GM23338 (cell line): ENCODE data around the gene KRTDAP. TPM values are rescaled to one million over a fixed set of nuclear protein-coding genes. Genes with fewer than 3 reads are reported as not detected.

Experiments
- ATAC-seq: fragments of 200-7000 bp; cut with Tn5 transposase; 3 replicates; pipeline ENCODE4 v1.9.1; 2020
- DNase-seq: peaks from one replicate; pipeline ENCODE4 v3.0.0-alpha.2; 2015; ENCODE audit warnings: low spot score
- H2AFZ ChIP-seq: fragments of 200-600 bp; sonication (generic); 2 replicates; pipeline ENCODE4 v1.8.0; 2016; ENCODE audit warnings: antibody characterized with exemption, mild to moderate bottlenecking, moderate library complexity
- H3F3A ChIP-seq: fragments of 200-600 bp; sonication (generic); replicated peaks from 2 replicates; pipeline ENCODE4 v1.8.0; 2017; ENCODE audit warnings: antibody characterized with exemption, mixed run types, low read depth
- H3K27ac ChIP-seq: fragments of 200-600 bp; sonication (generic); 2 replicates; pipeline ENCODE4 v1.6.1; 2016; ENCODE audit warnings: low read depth
- H3K27me3 ChIP-seq: fragments of 200-600 bp; sonication (generic); 2 replicates; pipeline ENCODE4 v1.8.0; 2016; ENCODE audit warnings: mild to moderate bottlenecking, mixed run types, moderate library complexity; ENCODE audit not compliant: insufficient read depth
- H3K36me3 ChIP-seq: fragments of 200-600 bp; sonication (generic); 2 replicates; pipeline ENCODE4 v1.8.0; 2016; ENCODE audit warnings: mild to moderate bottlenecking; ENCODE audit not compliant: insufficient read depth
- H3K4me1 ChIP-seq: fragments of 200-600 bp; sonication (generic); 2 replicates; pipeline ENCODE4 v1.8.0; 2016; ENCODE audit warnings: mild to moderate bottlenecking, moderate library complexity; ENCODE audit not compliant: insufficient read depth
- H3K4me2 ChIP-seq: fragments of 200-600 bp; sonication (generic); 2 replicates; pipeline ENCODE4 v1.7.1; 2017; ENCODE audit warnings: mixed run types
- H3K4me3 ChIP-seq: fragments of 200-600 bp; sonication (generic); 2 replicates; pipeline ENCODE4 v1.6.1; 2016; ENCODE audit warnings: mixed run types
- H3K79me2 ChIP-seq: fragments of 200-600 bp; sonication (generic); replicated peaks from 2 replicates; pipeline ENCODE4 v1.8.0; 2017; ENCODE audit warnings: mild to moderate bottlenecking; ENCODE audit not compliant: insufficient read depth
- H3K9me2 ChIP-seq: fragments of 200-600 bp; sonication (generic); 2 replicates; pipeline ENCODE4 v1.8.0; 2017; ENCODE audit not compliant: insufficient read depth
- H4K20me1 ChIP-seq: fragments of 200-600 bp; sonication (generic); replicated peaks from 2 replicates; pipeline ENCODE4 v1.8.0; 2017; ENCODE audit warnings: mild to moderate bottlenecking; ENCODE audit not compliant: insufficient read depth
- H3K27ac Mint-ChIP-seq: 2 replicates; pipeline ENCODE4 v1.8.0; 2020; ENCODE audit warnings: inconsistent platforms, mild to moderate bottlenecking, moderate library complexity, mixed read lengths
- H3K27me3 Mint-ChIP-seq: 3 replicates; pipeline ENCODE4 v1.8.0; 2022; ENCODE audit warnings: low read depth, mild to moderate bottlenecking, moderate library complexity, mixed read lengths, inconsistent platforms; ENCODE audit not compliant: insufficient read depth, poor library complexity
- H3K36me3 Mint-ChIP-seq: 3 replicates; pipeline ENCODE4 v1.8.0; 2021; ENCODE audit warnings: low read depth, mild to moderate bottlenecking, inconsistent platforms, moderate library complexity, mixed read lengths
- H3K4me1 Mint-ChIP-seq: 3 replicates; pipeline ENCODE4 v1.8.0; 2020; ENCODE audit warnings: mild to moderate bottlenecking, inconsistent platforms, mixed read lengths
- H3K4me3 Mint-ChIP-seq: 3 replicates; pipeline ENCODE4 v1.8.0; 2021; ENCODE audit warnings: moderate library complexity, mild to moderate bottlenecking, inconsistent platforms, mixed read lengths
- H3K9me3 Mint-ChIP-seq: 3 replicates; pipeline ENCODE4 v1.8.0; 2020; ENCODE audit warnings: moderate library complexity, mild to moderate bottlenecking, inconsistent platforms, mixed read lengths
- CREB1 ChIP-seq: fragments of 250-450 bp; sonication (Bioruptor Pico); IDR thresholded peaks from 2 replicates; pipeline ENCODE4 v1.5.0; 2020; ENCODE audit warnings: low read depth, mild to moderate bottlenecking, moderate library complexity
- EZH2phosphoT487 ChIP-seq: fragments of 200-600 bp; sonication (generic); IDR thresholded peaks from one replicate; pipeline ENCODE4 v1.8.1; 2018; ENCODE audit warnings: antibody characterized with exemption; ENCODE audit not compliant: unreplicated experiment
- NANOG ChIP-seq: IDR thresholded peaks from 2 replicates; pipeline ENCODE4 v1.6.1; 2016; ENCODE audit warnings: antibody characterized with exemption, borderline replicate concordance
- ZNF114 ChIP-seq: fragments of 250-450 bp; sonication (Bioruptor Pico); IDR thresholded peaks from 2 replicates; pipeline ENCODE4 v1.5.0; 2020; ENCODE audit warnings: mild to moderate bottlenecking, moderate library complexity
- polyA plus RNA-seq: library from polyadenylated mRNA; unstranded; fragments of >200 nt; fragmentation: Nextera tagmentation; extraction: Ambion mirVana; gene quantifications from 2 replicates; pipeline ENCODE4 v1.2.1, GENCODE V29; 2016
- total RNA-seq: library from RNA; depleted of rRNA; stranded (reverse); fragments of >200 nt; shearing (Covaris generic); gene quantifications from 2 replicates; pipeline ENCODE4 v1.2.3, GENCODE V29; 2014
- TF ChIP-seq, protein P1 (sequence below): IDR thresholded peaks from 2 replicates; pipeline ENCODE4 v1.6.1; 2016; ENCODE audit warnings: antibody characterized with exemption
- TF ChIP-seq, protein P2 (sequence below): fragments of 250-450 bp; sonication (Bioruptor Pico); IDR thresholded peaks from 2 replicates; pipeline ENCODE4 v1.5.0; 2020; ENCODE audit warnings: mild to moderate bottlenecking, moderate library complexity
- TF ChIP-seq, protein P3 (sequence below), 2 experiments: fragments of 200-600 bp in 1 of 2; sonication (generic) in 1 of 2; conservative IDR thresholded peaks; 2 replicates each; pipeline versions ENCODE4 v1.5.1 to v1.6.1; 2016 to 2017; ENCODE audit warnings: antibody characterized with exemption in 2 of 2, low read depth in 2 of 2, mild to moderate bottlenecking in 2 of 2, moderate library complexity in 1 of 2

The KRTDAP gene
- total and polyA plus RNA-seq, 2 experiments from 2014 or later: 2.7 TPM; not detected in 1

DNA sequence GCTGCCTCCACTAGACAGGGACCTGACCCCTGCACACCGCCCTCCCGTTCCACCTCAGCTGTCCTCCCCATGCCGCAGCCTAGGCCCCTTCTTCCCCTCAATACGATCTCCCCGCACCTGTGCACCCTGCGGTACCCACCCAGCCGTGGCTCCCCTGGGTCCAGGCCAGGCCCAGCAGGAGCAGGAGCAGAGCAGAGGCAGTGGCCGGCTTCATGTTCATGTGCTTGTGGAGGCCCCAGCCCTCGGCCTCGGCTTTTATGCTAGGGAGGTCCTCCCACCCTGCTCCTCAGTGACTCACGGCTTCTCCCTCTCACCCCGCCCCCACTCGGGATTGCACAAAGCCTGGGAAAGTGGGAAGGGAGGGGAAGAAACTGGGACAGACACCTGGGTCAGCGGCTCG, 11.4 kb upstream of the KRTDAP start:
- no peak overlapping the region for H3K4me2 ChIP-seq
- TF ChIP-seq, protein P1, sequence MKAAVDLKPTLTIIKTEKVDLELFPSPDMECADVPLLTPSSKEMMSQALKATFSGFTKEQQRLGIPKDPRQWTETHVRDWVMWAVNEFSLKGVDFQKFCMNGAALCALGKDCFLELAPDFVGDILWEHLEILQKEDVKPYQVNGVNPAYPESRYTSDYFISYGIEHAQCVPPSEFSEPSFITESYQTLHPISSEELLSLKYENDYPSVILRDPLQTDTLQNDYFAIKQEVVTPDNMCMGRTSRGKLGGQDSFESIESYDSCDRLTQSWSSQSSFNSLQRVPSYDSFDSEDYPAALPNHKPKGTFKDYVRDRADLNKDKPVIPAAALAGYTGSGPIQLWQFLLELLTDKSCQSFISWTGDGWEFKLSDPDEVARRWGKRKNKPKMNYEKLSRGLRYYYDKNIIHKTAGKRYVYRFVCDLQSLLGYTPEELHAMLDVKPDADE: no peak
- TF ChIP-seq EZH2phosphoT487 (no peak), ZNF114 (CRISPR knock-in tag) (no peak), CREB1 (CRISPR knock-in tag) (no peak), NANOG (no peak)
- TF ChIP-seq, protein P2, sequence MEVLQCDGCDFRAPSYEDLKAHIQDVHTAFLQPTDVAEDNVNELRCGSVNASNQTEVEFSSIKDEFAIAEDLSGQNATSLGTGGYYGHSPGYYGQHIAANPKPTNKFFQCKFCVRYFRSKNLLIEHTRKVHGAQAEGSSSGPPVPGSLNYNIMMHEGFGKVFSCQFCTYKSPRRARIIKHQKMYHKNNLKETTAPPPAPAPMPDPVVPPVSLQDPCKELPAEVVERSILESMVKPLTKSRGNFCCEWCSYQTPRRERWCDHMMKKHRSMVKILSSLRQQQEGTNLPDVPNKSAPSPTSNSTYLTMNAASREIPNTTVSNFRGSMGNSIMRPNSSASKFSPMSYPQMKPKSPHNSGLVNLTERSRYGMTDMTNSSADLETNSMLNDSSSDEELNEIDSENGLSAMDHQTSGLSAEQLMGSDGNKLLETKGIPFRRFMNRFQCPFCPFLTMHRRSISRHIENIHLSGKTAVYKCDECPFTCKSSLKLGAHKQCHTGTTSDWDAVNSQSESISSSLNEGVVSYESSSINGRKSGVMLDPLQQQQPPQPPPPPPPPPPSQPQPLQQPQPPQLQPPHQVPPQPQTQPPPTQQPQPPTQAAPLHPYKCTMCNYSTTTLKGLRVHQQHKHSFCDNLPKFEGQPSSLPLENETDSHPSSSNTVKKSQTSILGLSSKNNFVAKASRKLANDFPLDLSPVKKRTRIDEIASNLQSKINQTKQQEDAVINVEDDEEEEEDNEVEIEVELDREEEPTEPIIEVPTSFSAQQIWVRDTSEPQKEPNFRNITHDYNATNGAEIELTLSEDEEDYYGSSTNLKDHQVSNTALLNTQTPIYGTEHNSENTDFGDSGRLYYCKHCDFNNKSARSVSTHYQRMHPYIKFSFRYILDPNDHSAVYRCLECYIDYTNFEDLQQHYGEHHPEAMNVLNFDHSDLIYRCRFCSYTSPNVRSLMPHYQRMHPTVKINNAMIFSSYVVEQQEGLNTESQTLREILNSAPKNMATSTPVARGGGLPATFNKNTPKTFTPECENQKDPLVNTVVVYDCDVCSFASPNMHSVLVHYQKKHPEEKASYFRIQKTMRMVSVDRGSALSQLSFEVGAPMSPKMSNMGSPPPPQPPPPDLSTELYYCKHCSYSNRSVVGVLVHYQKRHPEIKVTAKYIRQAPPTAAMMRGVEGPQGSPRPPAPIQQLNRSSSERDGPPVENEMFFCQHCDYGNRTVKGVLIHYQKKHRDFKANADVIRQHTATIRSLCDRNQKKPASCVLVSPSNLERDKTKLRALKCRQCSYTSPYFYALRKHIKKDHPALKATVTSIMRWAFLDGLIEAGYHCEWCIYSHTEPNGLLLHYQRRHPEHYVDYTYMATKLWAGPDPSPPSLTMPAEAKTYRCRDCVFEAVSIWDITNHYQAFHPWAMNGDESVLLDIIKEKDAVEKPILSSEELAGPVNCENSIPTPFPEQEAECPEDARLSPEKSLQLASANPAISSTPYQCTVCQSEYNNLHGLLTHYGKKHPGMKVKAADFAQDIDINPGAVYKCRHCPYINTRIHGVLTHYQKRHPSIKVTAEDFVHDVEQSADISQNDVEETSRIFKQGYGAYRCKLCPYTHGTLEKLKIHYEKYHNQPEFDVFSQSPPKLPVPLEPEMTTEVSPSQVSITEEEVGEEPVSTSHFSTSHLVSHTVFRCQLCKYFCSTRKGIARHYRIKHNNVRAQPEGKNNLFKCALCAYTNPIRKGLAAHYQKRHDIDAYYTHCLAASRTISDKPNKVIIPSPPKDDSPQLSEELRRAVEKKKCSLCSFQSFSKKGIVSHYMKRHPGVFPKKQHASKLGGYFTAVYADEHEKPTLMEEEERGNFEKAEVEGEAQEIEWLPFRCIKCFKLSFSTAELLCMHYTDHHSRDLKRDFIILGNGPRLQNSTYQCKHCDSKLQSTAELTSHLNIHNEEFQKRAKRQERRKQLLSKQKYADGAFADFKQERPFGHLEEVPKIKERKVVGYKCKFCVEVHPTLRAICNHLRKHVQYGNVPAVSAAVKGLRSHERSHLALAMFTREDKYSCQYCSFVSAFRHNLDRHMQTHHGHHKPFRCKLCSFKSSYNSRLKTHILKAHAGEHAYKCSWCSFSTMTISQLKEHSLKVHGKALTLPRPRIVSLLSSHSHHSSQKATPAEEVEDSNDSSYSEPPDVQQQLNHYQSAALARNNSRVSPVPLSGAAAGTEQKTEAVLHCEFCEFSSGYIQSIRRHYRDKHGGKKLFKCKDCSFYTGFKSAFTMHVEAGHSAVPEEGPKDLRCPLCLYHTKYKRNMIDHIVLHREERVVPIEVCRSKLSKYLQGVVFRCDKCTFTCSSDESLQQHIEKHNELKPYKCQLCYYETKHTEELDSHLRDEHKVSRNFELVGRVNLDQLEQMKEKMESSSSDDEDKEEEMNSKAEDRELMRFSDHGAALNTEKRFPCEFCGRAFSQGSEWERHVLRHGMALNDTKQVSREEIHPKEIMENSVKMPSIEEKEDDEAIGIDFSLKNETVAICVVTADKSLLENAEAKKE (CRISPR knock-in tag): no peak
- TF ChIP-seq, protein P3, sequence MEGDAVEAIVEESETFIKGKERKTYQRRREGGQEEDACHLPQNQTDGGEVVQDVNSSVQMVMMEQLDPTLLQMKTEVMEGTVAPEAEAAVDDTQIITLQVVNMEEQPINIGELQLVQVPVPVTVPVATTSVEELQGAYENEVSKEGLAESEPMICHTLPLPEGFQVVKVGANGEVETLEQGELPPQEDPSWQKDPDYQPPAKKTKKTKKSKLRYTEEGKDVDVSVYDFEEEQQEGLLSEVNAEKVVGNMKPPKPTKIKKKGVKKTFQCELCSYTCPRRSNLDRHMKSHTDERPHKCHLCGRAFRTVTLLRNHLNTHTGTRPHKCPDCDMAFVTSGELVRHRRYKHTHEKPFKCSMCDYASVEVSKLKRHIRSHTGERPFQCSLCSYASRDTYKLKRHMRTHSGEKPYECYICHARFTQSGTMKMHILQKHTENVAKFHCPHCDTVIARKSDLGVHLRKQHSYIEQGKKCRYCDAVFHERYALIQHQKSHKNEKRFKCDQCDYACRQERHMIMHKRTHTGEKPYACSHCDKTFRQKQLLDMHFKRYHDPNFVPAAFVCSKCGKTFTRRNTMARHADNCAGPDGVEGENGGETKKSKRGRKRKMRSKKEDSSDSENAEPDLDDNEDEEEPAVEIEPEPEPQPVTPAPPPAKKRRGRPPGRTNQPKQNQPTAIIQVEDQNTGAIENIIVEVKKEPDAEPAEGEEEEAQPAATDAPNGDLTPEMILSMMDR (conservative IDR thresholded peaks at IDR 0.05; ENCODE audit: low read depth in 2 of 2): no peak
- H3K27ac ChIP-seq: no peak overlapping the region
- no peaks in the 10 kb centered on the region for H3K9me2 ChIP-seq
- H3K36me3 Mint-ChIP-seq: peaks cover 94% of the 10 kb centered on the region
- ATAC-seq (no peak), DNase-seq (no peak)
- no peak overlapping the region for H3K4me3 ChIP-seq
- H3K9me3 Mint-ChIP-seq: no peaks in the 10 kb centered on the region
- H3K4me1 ChIP-seq: no peaks in the 10 kb centered on the region
- H2AFZ ChIP-seq: no peak overlapping the region
- H3K27ac Mint-ChIP-seq: peak overlapping the region; percentile 56; the same call in 1 of the 2 replicates
- H3K79me2 ChIP-seq: 0 out of 2 replicates have a peak, but pooled peaks cover 5% of the 10 kb centered on the region
- H3K36me3 ChIP-seq: peaks cover 29% of the 10 kb centered on the region
- peaks cover 14% of the 10 kb centered on the region for H3K4me1 Mint-ChIP-seq
- H3K4me3 Mint-ChIP-seq: no peak overlapping the region
- H3K27me3 ChIP-seq: no peaks in the 10 kb centered on the region
- peaks cover 23% of the 10 kb centered on the region for H3K27me3 Mint-ChIP-seq
- H3F3A ChIP-seq: peaks cover 9% of the 10 kb centered on the region; the same call in 1 of the 2 replicates
- peaks cover 13% of the 10 kb centered on the region for H4K20me1 ChIP-seq
